ENCODE data around the gene NLRC5. TPM values are rescaled to one million over a fixed set of nuclear protein-coding genes. Genes with fewer than 3 reads are reported as not detected.
"Not testable (repeated sequence)": the region's sequence is repeated elsewhere in the genome, so short reads cannot be mapped to it uniquely, and the experiment has no call there.

The NLRC5 gene
- total RNA-seq, 1 experiment from 2014 or later = 8.4 TPM

- no peak for DNase-seq (ENCODE audit: low spot score)
Observed at GRCh38 chr16:56960681-56961281, 28.6 kb upstream of the NLRC5 start.

- no peak for DNase-seq (ENCODE audit: low spot score)
Observed at GRCh38 chr16:56961386-56961785, 28.0 kb upstream of the NLRC5 start.

DNA sequence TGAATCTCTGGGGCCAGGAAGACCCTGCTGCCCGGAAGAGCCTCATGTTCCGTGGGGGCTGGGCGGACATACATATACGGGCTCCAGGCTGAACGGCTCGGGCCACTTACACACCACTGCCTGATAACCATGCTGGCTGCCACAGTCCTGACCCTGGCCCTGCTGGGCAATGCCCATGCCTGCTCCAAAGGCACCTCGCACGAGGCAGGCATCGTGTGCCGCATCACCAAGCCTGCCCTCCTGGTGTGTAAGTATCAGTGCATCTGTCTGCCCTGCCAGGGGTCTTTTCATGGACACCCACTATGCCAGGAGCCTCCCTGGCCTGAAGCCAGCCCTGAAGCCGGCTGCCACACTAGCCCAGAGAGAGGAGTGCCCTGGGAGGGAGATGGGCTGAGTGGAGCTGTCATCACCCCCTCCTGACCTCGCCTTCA, 27.5 kb upstream of the NLRC5 start, which contains the start of gene CETP:
CETP (plus strand) TSS at position 100 of the 431 bp plus-strand sequence; CDS start at position 130, 30 bp downstream.
- no peak for DNase-seq (ENCODE audit: low spot score)

GRCh38 chr16:56964243-56965148, 24.9 kb upstream of the NLRC5 start:
- no peak for DNase-seq (ENCODE audit: low spot score)

- DNase-seq (ENCODE audit: low spot score) = no peak
Observed at GRCh38 chr16:56965149-56966092, 23.9 kb upstream of the NLRC5 start.

DNA sequence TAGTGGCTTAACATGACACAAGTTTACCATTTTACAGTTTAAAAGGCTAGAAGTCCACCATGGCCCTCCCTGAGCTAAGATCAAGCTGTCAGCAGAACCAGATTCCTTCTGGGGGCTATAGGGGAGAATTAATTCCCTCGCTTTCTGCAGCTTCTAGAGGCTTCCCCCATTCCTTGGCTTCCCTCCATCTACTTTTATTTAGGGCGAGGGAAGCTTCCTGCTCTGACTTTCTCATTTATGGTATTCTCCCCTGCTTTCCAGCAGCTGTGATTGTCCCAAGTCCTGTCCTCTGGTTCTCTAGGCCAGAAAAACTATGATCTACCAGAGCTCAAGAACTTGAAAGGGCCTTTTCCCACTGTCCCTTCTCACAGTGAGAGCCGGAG, 23.3 kb upstream of the NLRC5 start:
- DNase-seq (ENCODE audit: low spot score) = no peak

DNA sequence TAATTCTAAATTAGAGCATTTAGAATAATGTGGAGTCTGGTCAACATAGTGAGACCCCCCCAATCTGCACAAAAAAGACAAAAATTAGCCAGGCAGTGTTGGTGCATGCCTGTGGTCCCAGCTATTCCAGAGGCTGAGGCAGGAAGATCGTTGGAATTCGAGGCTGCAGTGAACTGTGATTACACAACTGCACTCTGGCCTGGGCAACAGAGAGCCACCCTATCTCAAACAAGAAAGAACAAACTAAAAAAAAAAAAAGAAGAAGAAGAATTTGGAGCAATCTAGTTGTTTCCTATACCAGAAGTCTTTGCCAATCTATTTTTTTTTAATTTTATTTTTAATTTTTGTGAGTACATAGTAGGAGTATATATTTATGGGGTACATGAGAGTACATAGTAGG, 21.6 kb upstream of the NLRC5 start:
- no peak for DNase-seq (ENCODE audit: low spot score)

DNA sequence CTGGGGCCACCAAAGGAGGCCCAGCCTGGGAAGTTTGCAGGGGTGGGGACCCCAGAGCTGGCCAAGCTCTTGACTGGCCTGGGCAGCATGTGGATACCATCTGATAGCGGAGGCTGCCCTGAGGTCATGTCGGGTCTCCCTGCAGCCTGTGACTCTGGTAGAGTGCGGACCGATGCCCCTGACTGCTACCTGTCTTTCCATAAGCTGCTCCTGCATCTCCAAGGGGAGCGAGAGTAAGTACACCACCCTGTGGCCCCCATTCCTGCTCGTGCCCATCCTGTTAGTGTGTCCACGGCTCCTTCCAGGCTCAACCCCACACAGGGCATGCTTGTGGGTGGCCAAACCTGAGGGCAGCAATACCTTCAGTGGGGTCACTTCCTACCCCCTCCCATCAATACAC, 19.6 kb upstream of the NLRC5 start:
- DNase-seq (ENCODE audit: low spot score) = no peak

GRCh38 chr16:56970934-56971767, 18.2 kb upstream of the NLRC5 start:
- no peak for DNase-seq (ENCODE audit: low spot score)

- no peak for DNase-seq (ENCODE audit: low spot score)
Observed at GRCh38 chr16:56971768-56972043, 17.7 kb upstream of the NLRC5 start.

GRCh38 chr16:56972403-56973293, 16.7 kb upstream of the NLRC5 start:
- DNase-seq (ENCODE audit: low spot score) = no peak

- DNase-seq (ENCODE audit: low spot score) = no peak
Observed at GRCh38 chr16:56973294-56973689, 16.1 kb upstream of the NLRC5 start.

- DNase-seq (ENCODE audit: low spot score) = not testable (repeated sequence)
Observed at GRCh38 chr16:56973899-56974298, 15.5 kb upstream of the NLRC5 start.

GRCh38 chr16:56974549-56975300, 14.6 kb upstream of the NLRC5 start:
- DNase-seq (ENCODE audit: low spot score) = no peak

GRCh38 chr16:56975714-56976113, 13.6 kb upstream of the NLRC5 start:
- DNase-seq (ENCODE audit: low spot score) = no peak

GRCh38 chr16:56977216-56977615, 12.1 kb upstream of the NLRC5 start:
- DNase-seq (ENCODE audit: low spot score) = no peak

DNA sequence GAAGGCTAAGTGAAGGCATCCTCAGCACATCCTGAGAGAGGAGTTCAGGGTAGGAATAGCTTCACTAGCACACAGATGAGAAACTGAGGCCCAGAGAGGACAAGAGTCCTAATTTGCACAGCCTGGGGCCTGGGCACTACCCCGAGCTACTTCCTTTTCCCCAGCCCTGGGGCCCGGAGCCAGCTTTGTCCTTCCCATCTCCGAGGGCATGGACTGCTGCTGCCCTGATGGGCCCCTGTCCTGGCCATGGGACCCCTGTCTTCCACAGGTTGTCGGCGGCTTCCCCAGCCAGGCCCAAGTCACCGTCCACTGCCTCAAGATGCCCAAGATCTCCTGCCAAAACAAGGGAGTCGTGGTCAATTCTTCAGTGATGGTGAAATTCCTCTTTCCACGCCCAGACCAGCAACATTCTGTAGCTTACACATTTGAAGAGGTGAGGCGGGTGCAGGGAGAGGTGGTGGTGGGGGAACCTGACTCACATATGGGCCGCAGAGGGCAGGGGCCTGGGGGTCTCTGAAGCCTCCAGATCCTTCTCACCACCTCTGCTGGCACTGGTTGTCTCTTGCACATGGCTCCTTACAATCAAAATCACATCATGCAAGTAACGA, 11.4 kb upstream of the NLRC5 start:
- DNase-seq (ENCODE audit: low spot score) = no peak

DNA sequence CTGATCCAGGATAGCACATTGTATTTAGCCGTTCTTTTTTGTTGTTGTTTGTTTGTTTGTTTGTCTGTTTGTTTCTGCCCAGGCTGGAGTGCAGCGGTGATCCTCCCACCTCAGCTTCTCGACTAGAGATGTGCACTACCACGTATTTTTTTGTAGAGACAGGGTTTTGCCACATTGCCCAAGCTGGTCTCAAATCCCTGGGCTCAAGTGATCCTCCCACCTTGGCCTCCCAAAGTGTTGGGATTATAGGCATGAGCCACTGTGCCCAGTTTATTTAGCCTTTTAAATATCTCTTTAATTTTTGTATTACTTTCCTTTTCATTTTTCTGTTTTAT, 9.2 kb upstream of the NLRC5 start:
- no peak for DNase-seq (ENCODE audit: low spot score)
